Measurements from ENCODE around the gene GNB3. TPM values are rescaled to one million over a fixed set of nuclear protein-coding genes. Genes with fewer than 3 reads are reported as not detected.
"Not testable (repeated sequence)": the region's sequence is repeated elsewhere in the genome, so short reads cannot be mapped to it uniquely, and the experiment has no call there.

Gene GNB3
- total RNA-seq, 1 experiment from 2014 or later: 3.9 TPM

- Mint-ChIP-seq H3K4me3 (ENCODE audit: unreplicated experiment) (peak overlapping the region; percentile 98), H3K27me3 (ENCODE audit: insufficient read depth, unreplicated experiment) (no peaks in the 10 kb centered on the region), H3K9me3 (ENCODE audit: unreplicated experiment) (no peaks in the 10 kb centered on the region), H3K36me3 (ENCODE audit: insufficient read depth, unreplicated experiment) (peaks cover 91% of the 10 kb centered on the region), H3K4me1 (ENCODE audit: low read depth, unreplicated experiment) (peaks cover 47% of the 10 kb centered on the region), H3K27ac (ENCODE audit: unreplicated experiment) (peak overlapping the region; percentile 95)
- intact Hi-C loops (cut with micrococcal nuclease; ENCODE audit: unreplicated experiment): loop anchor here (1.0 kb wide), 4 partner anchors 14 to 65 kb away; partner anchors contain the start of gene LRRC23
- H3K9me3 ChIP-seq: no peaks in the 10 kb centered on the region
- TSS peak; percentile 76 for BruUV-seq (replicated peaks)
- no peaks in the 10 kb centered on the region for H3K27me3 ChIP-seq (replicated peaks; ENCODE audit: control insufficient read depth, insufficient read depth, low read length)
- DNase-seq: peak; percentile 89 to 96
- peak overlapping the region; percentile 89 for H3K4me3 ChIP-seq (ENCODE audit: low read depth, low read length)
- CTCF ChIA-PET: interaction anchor here (0.5 to 3.5 kb wide), 32 partner anchors 9 to 1168 kb away, joined by 3 to 87 read pairs (median 6); partner anchors contain the start of genes C12orf57, CDCA3, COPS7A and ENO2
- H3K36me3 ChIP-seq (ENCODE audit: control insufficient read depth, insufficient read depth, low read length): peaks cover 11% of the 10 kb centered on the region
- H3K4me1 ChIP-seq: peaks cover 26% of the 10 kb centered on the region
- POLR2A ChIA-PET: interaction anchor here (0.5 to 3.7 kb wide), 18 partner anchors 10 to 338 kb away, joined by 3 to 56 read pairs (median 5); partner anchors contain the start of genes C12orf57, CDCA3, COPS7A and MLF2
- TF ChIP-seq CTCF (IDR thresholded peaks at IDR 0.05; ENCODE audit: insufficient read depth in 1 of 2, low read depth in 1 of 2, low read length in 1 of 2, severe bottlenecking in 1 of 2, unreplicated experiment in 1 of 2): peak; percentile 97 to 99
Measured at GRCh38 chr12:6872073-6873048, 31.6 kb downstream of the GNB3 start.

- Histone ChIP-seq H3K4me1 (peaks cover 26% of the 10 kb centered on the region), H3K36me3 (ENCODE audit: control insufficient read depth, insufficient read depth, low read length) (peaks cover 7% of the 10 kb centered on the region), H3K9me3 (no peaks in the 10 kb centered on the region), H3K27me3 (replicated peaks; ENCODE audit: control insufficient read depth, insufficient read depth, low read length) (no peaks in the 10 kb centered on the region), H3K4me3 (ENCODE audit: low read depth, low read length) (peak within 1 kb of the TSS; percentile 89)
- H3K4me3 Mint-ChIP-seq (ENCODE audit: unreplicated experiment): peak within 1 kb of the TSS; percentile 98
- ChIA-PET CTCF (interaction anchor here (0.6 to 3.5 kb wide), 30 partner anchors 8 to 316 kb away, joined by 3 to 87 read pairs (median 7); partner anchors contain the start of genes C12orf57, CDCA3, COPS7A and ENO2), POLR2A (interaction anchor here (0.5 to 3.7 kb wide), 16 partner anchors 9 to 184 kb away, joined by 3 to 56 read pairs (median 6); partner anchors contain the start of genes C12orf57, CDCA3, COPS7A and MLF2)
- peaks cover 47% of the 10 kb centered on the region for H3K4me1 Mint-ChIP-seq (ENCODE audit: low read depth, unreplicated experiment)
- DNase-seq: peak; percentile 100
- no peak for TF ChIP-seq CTCF (IDR thresholded peaks at IDR 0.05; ENCODE audit: insufficient read depth in 1 of 2, low read depth in 1 of 2, low read length in 1 of 2, severe bottlenecking in 1 of 2, unreplicated experiment in 1 of 2)
- H3K9me3 Mint-ChIP-seq (ENCODE audit: unreplicated experiment): no peaks in the 10 kb centered on the region
- H3K27me3 Mint-ChIP-seq (ENCODE audit: insufficient read depth, unreplicated experiment): no peaks in the 10 kb centered on the region
- peaks cover 86% of the 10 kb centered on the region for H3K36me3 Mint-ChIP-seq (ENCODE audit: insufficient read depth, unreplicated experiment)
- H3K27ac Mint-ChIP-seq (ENCODE audit: unreplicated experiment): peak within 1 kb of the TSS; percentile 95
- intact Hi-C loops (cut with micrococcal nuclease; ENCODE audit: unreplicated experiment): loop anchor here (1.0 kb wide), 4 partner anchors 13 to 64 kb away; partner anchors contain the start of gene LRRC23
- no TSS peak for BruUV-seq (replicated peaks)
Measured at GRCh38 chr12:6873094-6874014, 32.6 kb downstream of the GNB3 start, which contains the start of gene SPSB2. Gene SPSB2 (minus strand): TSS chr12:6873303. CDS start chr12:6872901, 402 bp downstream.

- DNase-seq; H3K27me3 Mint-ChIP-seq (ENCODE audit: insufficient read depth, unreplicated experiment); H3K9me3 Mint-ChIP-seq (ENCODE audit: unreplicated experiment); intact Hi-C loops (cut with micrococcal nuclease; ENCODE audit: unreplicated experiment); BruUV-seq (replicated peaks); H3K9me3 ChIP-seq; H3K36me3 ChIP-seq (ENCODE audit: control insufficient read depth, insufficient read depth, low read length); H3K27me3 ChIP-seq (replicated peaks; ENCODE audit: control insufficient read depth, insufficient read depth, low read length): not testable (repeated sequence)
- Histone ChIP-seq H3K4me3 (ENCODE audit: low read depth, low read length) (peak overlapping the region; percentile 89), H3K4me1 (peaks cover 21% of the 10 kb centered on the region)
- Mint-ChIP-seq H3K4me3 (ENCODE audit: unreplicated experiment) (peak overlapping the region; percentile 98), H3K4me1 (ENCODE audit: low read depth, unreplicated experiment) (peaks cover 40% of the 10 kb centered on the region), H3K27ac (ENCODE audit: unreplicated experiment) (peak overlapping the region; percentile 95), H3K36me3 (ENCODE audit: insufficient read depth, unreplicated experiment) (peaks cover 83% of the 10 kb centered on the region)
- CTCF ChIA-PET: interaction anchor here (0.6 to 3.5 kb wide), 4 partner anchors 18 to 88 kb away, joined by 4 to 87 read pairs (median 42); partner anchors contain the start of genes CDCA3 and USP5
- POLR2A ChIA-PET: interaction anchor here (0.5 to 3.4 kb wide), 2 partner anchors 17 to 384 kb away, joined by 4 to 56 read pairs; no protein-coding TSS in a partner anchor
Measured at GRCh38 chr12:6874015-6874368, 33.3 kb downstream of the GNB3 start.

DNA sequence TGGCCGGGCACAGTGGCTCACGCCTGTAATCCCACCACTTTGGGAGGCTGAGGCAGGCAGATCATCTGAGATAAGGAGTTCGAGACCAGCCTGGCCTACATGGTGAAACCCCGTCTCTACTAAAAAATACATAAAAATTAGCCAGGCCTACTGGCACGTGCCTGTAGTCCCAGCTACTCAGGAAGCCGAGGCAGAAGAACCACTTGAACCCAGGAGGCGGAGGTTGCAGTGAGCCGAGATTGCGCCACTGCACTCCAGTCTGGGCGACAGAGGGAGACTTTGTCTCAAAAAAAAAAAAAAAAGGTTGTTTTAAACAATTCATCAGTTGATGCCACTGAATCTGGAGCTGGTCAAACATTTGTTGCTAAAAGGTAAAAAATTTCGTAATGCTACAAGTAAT, 39.1 kb downstream of the GNB3 start:
- H3K27me3 Mint-ChIP-seq (ENCODE audit: insufficient read depth, unreplicated experiment); H3K27me3 ChIP-seq (replicated peaks; ENCODE audit: control insufficient read depth, insufficient read depth, low read length); DNase-seq; H3K4me3 Mint-ChIP-seq (ENCODE audit: unreplicated experiment); H3K9me3 Mint-ChIP-seq (ENCODE audit: unreplicated experiment); H3K9me3 ChIP-seq; intact Hi-C loops (cut with micrococcal nuclease; ENCODE audit: unreplicated experiment); H3K36me3 ChIP-seq (ENCODE audit: control insufficient read depth, insufficient read depth, low read length); H3K4me3 ChIP-seq (ENCODE audit: low read depth, low read length): not testable (repeated sequence)
- ChIA-PET POLR2A (interaction anchor here (0.9 to 1.3 kb wide), 2 partner anchors 28 to 190 kb away, joined by 3 to 7 read pairs; partner anchors contain the start of genes CDCA3, USP5 and ZNF384), CTCF (interaction anchor here (0.6 to 1.6 kb wide), 4 partner anchors 11 to 186 kb away, joined by 3 to 8 read pairs (median 5); no protein-coding TSS in a partner anchor)
- Mint-ChIP-seq H3K4me1 (ENCODE audit: low read depth, unreplicated experiment) (peaks cover 12% of the 10 kb centered on the region), H3K36me3 (ENCODE audit: insufficient read depth, unreplicated experiment) (peaks cover 71% of the 10 kb centered on the region), H3K27ac (ENCODE audit: unreplicated experiment) (peak overlapping the region; percentile 88)
- TSS peak; percentile 73 for BruUV-seq (replicated peaks)
- peaks cover 23% of the 10 kb centered on the region for H3K4me1 ChIP-seq

Measured in Caco-2 (cell line).